Transverse colon (tissue), 4 donors: ENCODE data around the gene NBR1. TPM values are rescaled to one million over a fixed set of nuclear protein-coding genes. Genes with fewer than 3 reads are reported as not detected.

Experiments
- DNase-seq: peaks from one replicate; pipeline ENCODE4 v3.0.0-alpha.2; 2019
- H3K27ac ChIP-seq, 4 donors: fragments of 200-600 bp; sonication (generic); 2 replicates each; pipeline ENCODE4 v1.5.1; 2016 to 2018; ENCODE audit warnings: inconsistent platforms in 4 of 4
- H3K27me3 ChIP-seq: fragments of 200-600 bp; sonication (generic); 2 replicates; pipeline ENCODE4 v1.5.1; 2017; ENCODE audit warnings: inconsistent platforms
- H3K36me3 ChIP-seq, 4 donors: fragments of 200-600 bp; sonication (generic); 2 replicates each; pipeline ENCODE4 v1.5.1; 2017 to 2019; ENCODE audit warnings: inconsistent platforms in 4 of 4
- H3K4me1 ChIP-seq, 4 donors: fragments of 200-600 bp; sonication (generic); 2 replicates each; pipeline ENCODE4 v1.5.1; 2017 to 2020; ENCODE audit warnings: inconsistent platforms in 4 of 4
- H3K4me3 ChIP-seq, 4 donors: fragments of 200-600 bp; sonication (generic); 1 replicate in 1 of 4; 2 replicates in 3 of 4; pipeline versions ENCODE4 v1.5.1 to v1.6.1; 2017 to 2019; ENCODE audit warnings: inconsistent platforms in 4 of 4
- H3K9me3 ChIP-seq, 2 donors: fragments of 200-600 bp; sonication (generic); 2 replicates each; pipeline ENCODE4 v1.5.1; 2017 to 2019; ENCODE audit warnings: inconsistent platforms in 2 of 2
- EP300 ChIP-seq: sonication (generic); formaldehyde crosslinking; IDR thresholded peaks from one replicate; pipeline ENCODE4 v1.6.1; 2017; ENCODE audit warnings: antibody characterized with exemption, low read depth
- POLR2A ChIP-seq: fragments of 450-650 bp; IDR thresholded peaks from one replicate; pipeline ENCODE4 v1.6.1; 2016; ENCODE audit warnings: antibody characterized with exemption, mild to moderate bottlenecking, moderate library complexity
- POLR2AphosphoS5 ChIP-seq, 3 donors: sonication (generic); formaldehyde crosslinking; IDR thresholded peaks; one replicate each; pipeline ENCODE4 v1.6.1; 2016; ENCODE audit warnings: antibody characterized with exemption in 3 of 3
- WGBS, 2 donors: methylation state at CpG; one replicate each; pipeline ENCODE4 v1.1.5; 2018; ENCODE audit warnings: low coverage in 1 of 2; 5-methylcytosine and 5-hydroxymethylcytosine counted together
- in situ Hi-C, 4 donors: fragments of 200-750 bp; cut with MboI; loops; one replicate each; pipeline versions ENCODE4 v1.15.0 to v1.15.1; 2017; ENCODE audit warnings: low sequenced_read_pairs in 3 of 4, low pct_ligation_motif_present in 1 of 4, low pct_unique_long_range_greater_than_20kb in 1 of 4
- intact Hi-C: fragments of 100-400 bp; cut with DNase I; formaldehyde crosslinking; loops from one replicate; pipeline ENCODE4 v1.15.1; 2023; ENCODE audit warnings: low total_unique reads
- total RNA-seq, 4 donors: library from RNA; depleted of rRNA; stranded (reverse); fragments of >200 nt; gene quantifications; one replicate each; pipeline ENCODE4 v1.1.0, GENCODE V29; 2016
- TF ChIP-seq, protein P1 (sequence below), 5 experiments: fragments of 200-600 bp in 3 of 5; fragments of 450-650 bp in 2 of 5; sonication (generic) in 3 of 5; IDR thresholded peaks; 1 replicate in 2 of 5; 2 replicates in 3 of 5; pipeline ENCODE4 v1.5.1; 2016 to 2017; ENCODE audit warnings: antibody characterized with exemption in 5 of 5, inconsistent platforms in 3 of 5, mild to moderate bottlenecking in 2 of 5, moderate library complexity in 1 of 5

NBR1 gene
- total RNA-seq, 4 donors from 2014 or later = 62.5 to 156 (median 99.3) TPM

- H3K27ac ChIP-seq = peak overlapping the region; percentile 79 to 87 (median 86)
- 63 to 91% methylated on average over 3 of the region's 3 CpGs for WGBS, 2 donors
- H3K36me3 ChIP-seq = peaks cover 0 to 33% (median 11%) of the 10 kb centered on the region in 4 donors
- no peaks in the 10 kb centered on the region for H3K27me3 ChIP-seq
- H3K4me1 ChIP-seq = peaks cover 9 to 28% (median 23%) of the 10 kb centered on the region in 4 donors
- H3K4me3 ChIP-seq = no peak overlapping the region
- intact Hi-C loops = no loop called here
- DNase-seq = no peak
- no peaks in the 10 kb centered on the region for H3K9me3 ChIP-seq
- in situ Hi-C loops = loop anchor here in 1 of 4 donors (25.0 kb wide), 2 partner anchors 102 to 277 kb away; partner anchors contain the start of gene DHX8
- TF ChIP-seq POLR2A (no peak), EP300 (no peak), POLR2AphosphoS5 (IDR thresholded peaks at IDR 0.05) (no peak)
- TF ChIP-seq, protein P1, sequence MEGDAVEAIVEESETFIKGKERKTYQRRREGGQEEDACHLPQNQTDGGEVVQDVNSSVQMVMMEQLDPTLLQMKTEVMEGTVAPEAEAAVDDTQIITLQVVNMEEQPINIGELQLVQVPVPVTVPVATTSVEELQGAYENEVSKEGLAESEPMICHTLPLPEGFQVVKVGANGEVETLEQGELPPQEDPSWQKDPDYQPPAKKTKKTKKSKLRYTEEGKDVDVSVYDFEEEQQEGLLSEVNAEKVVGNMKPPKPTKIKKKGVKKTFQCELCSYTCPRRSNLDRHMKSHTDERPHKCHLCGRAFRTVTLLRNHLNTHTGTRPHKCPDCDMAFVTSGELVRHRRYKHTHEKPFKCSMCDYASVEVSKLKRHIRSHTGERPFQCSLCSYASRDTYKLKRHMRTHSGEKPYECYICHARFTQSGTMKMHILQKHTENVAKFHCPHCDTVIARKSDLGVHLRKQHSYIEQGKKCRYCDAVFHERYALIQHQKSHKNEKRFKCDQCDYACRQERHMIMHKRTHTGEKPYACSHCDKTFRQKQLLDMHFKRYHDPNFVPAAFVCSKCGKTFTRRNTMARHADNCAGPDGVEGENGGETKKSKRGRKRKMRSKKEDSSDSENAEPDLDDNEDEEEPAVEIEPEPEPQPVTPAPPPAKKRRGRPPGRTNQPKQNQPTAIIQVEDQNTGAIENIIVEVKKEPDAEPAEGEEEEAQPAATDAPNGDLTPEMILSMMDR (IDR thresholded peaks at IDR 0.05) = no peak
These were observed 39.6 kb downstream of the NBR1 start for GRCh38 chr17:43210576-43210975.

- Histone ChIP-seq H3K4me3 (peak overlapping the region in 3 of 4 donors; percentile 38 to 54 (median 52)), H3K27me3 (no peaks in the 10 kb centered on the region), H3K4me1 (peaks cover 9 to 28% (median 23%) of the 10 kb centered on the region in 4 donors), H3K36me3 (peaks cover 0 to 32% (median 9%) of the 10 kb centered on the region in 4 donors), H3K27ac (peak overlapping the region; percentile 79 to 87 (median 86)), H3K9me3 (no peaks in the 10 kb centered on the region)
- TF ChIP-seq, protein P1 (IDR thresholded peaks at IDR 0.05) = no peak
- TF ChIP-seq POLR2A = no peak
- TF ChIP-seq EP300 = no peak
- TF ChIP-seq POLR2AphosphoS5 (IDR thresholded peaks at IDR 0.05) = no peak
- no peak for DNase-seq
- 10 to 33% methylated on average over 1 to 2 of the region's 2 CpGs for WGBS, 2 donors
- intact Hi-C loops = no loop called here
- in situ Hi-C loops = loop anchor here in 1 of 4 donors (25.0 kb wide), 2 partner anchors 101 to 276 kb away; partner anchors contain the start of gene DHX8
These were observed 40.1 kb downstream of the NBR1 start for GRCh38 chr17:43211123-43211479.

DNA sequence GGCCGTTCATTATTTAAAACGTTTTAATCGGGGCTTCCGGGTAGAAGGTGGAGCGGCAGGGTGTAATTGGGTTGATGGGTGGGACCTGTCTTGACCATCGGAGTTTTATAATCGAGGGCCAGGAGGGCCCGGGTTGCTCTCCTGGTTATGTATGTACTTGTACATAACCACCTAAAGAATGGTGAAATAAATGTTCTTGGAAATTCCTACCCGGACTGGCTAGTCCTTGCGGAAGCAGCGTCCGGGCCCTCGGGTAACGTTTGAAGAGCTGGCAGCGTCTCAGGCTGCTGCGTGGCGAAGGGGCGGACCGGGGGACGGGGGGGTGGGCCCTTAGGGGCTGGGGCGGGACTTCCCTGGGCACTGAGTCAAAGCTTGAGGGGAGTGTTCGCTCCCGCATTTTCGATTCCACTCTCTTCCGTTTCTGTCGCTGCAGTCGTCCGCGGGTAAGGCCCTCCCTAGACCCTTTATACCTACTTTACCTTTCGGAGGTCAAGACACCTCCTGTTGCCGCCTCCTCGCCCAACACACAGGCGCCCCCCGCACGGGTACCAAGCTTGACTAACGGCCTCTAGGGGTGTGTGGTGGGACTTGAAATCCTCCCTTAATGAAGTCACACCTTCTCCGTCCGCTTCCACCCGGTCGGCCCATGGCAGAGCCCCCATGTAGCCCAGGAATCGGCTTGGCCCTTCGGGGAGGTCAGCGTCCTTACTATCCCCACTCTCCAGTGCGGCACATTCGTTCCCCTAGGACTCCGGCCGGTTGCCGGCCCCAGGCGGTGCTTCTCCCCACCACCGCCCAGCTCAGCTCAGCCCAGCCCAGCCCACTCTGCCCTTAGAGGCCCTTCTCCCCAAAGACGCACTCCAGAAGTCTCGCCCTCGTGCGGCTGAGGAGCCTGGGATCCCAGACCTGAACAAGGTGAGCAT, 40.7 kb downstream of the NBR1 start, which contains the start of gene TMEM106A:
TMEM106A (plus strand) TSS at position 396 of the 923 bp plus-strand sequence. CDS start 1,167 bp downstream, outside the sequence.
- in situ Hi-C loops = loop anchor here in 1 of 4 donors (25.0 kb wide), 2 partner anchors 101 to 276 kb away; partner anchors contain the start of gene DHX8
- TF ChIP-seq, protein P1 (IDR thresholded peaks at IDR 0.05) = peak; percentile 3 to 54 (median 34)
- TF ChIP-seq POLR2A (peak; percentile 60), POLR2AphosphoS5 (IDR thresholded peaks at IDR 0.05) (peak; percentile 74 to 79 (median 76)), EP300 (no peak)
- Histone ChIP-seq H3K36me3 (peaks cover 0 to 32% (median 7%) of the 10 kb centered on the region in 4 donors), H3K27ac (peak within 1 kb of the TSS; percentile 79 to 87 (median 86)), H3K4me1 (peaks cover 9 to 28% (median 23%) of the 10 kb centered on the region in 4 donors), H3K4me3 (peak within 1 kb of the TSS; percentile 38 to 54 (median 46)), H3K27me3 (no peaks in the 10 kb centered on the region), H3K9me3 (no peaks in the 10 kb centered on the region)
- intact Hi-C loops = no loop called here
- 0 to 3% methylated on average over 9 to 54 of the region's 54 CpGs for WGBS, 2 donors
- peak; percentile 82 for DNase-seq
